Keratinocyte (primary cell): ENCODE results near the gene DIAPH1. TPM values are rescaled to one million over a fixed set of nuclear protein-coding genes. Genes with fewer than 3 reads are reported as not detected.

Experiments
- DNase-seq: peaks from one replicate; pipeline ENCODE4 v3.0.0-alpha.2; 2011; ENCODE audit warnings: low read depth, missing footprints, low spot score
- FAIRE-seq: peaks from 2 replicates; lab custom pipeline; 2011; peaks lifted over from hg19 to GRCh38; lab: Jason Lieb, UNC
- H2AFZ ChIP-seq: 2 replicates; pipeline ENCODE4 v1.6.0; 2012; ENCODE audit warnings: low read length, control low read depth, inconsistent platforms; ENCODE audit not compliant: control insufficient read depth
- H3K27ac ChIP-seq: 2 replicates; pipeline ENCODE4 v1.5.1; 2011; ENCODE audit warnings: low read length; ENCODE audit not compliant: control insufficient read depth, insufficient read depth
- H3K27me3 ChIP-seq: 3 replicates; pipeline ENCODE4 v1.6.0; 2011; ENCODE audit warnings: low read length; ENCODE audit not compliant: control insufficient read depth, insufficient read depth; ENCODE audit errors: extremely low read depth
- H3K36me3 ChIP-seq, 2 experiments: 2 replicates in 1 of 2; 3 replicates in 1 of 2; pipeline ENCODE4 v1.5.1; 2011; ENCODE audit warnings: low read length in 2 of 2, mild to moderate bottlenecking in 1 of 2; ENCODE audit not compliant: control insufficient read depth in 2 of 2, insufficient read depth in 2 of 2; ENCODE audit errors: extremely low read depth in 1 of 2
- H3K4me1 ChIP-seq: 3 replicates; pipeline ENCODE4 v1.5.1; 2011; ENCODE audit warnings: low read length; ENCODE audit not compliant: control insufficient read depth, insufficient read depth; ENCODE audit errors: extremely low read depth
- H3K4me2 ChIP-seq: 3 replicates; pipeline ENCODE4 v1.6.0; 2011; ENCODE audit warnings: low read depth, low read length; ENCODE audit not compliant: control insufficient read depth, insufficient read depth; ENCODE audit errors: extremely low read depth
- H3K4me3 ChIP-seq, 3 experiments: fragments of 200-600 bp in 1 of 3; sonication (generic) in 1 of 3; 2 replicates in 2 of 3; 3 replicates in 1 of 3; pipeline ENCODE4 v1.5.1; 2011 to 2016; ENCODE audit warnings: low read length in 3 of 3, mild to moderate bottlenecking in 3 of 3, control low read depth in 2 of 3, inconsistent platforms in 1 of 3, low read depth in 1 of 3, mixed read lengths in 1 of 3, mixed run types in 1 of 3, moderate library complexity in 1 of 3; ENCODE audit not compliant: control insufficient read depth in 2 of 3, insufficient read depth in 2 of 3; ENCODE audit errors: extremely low read depth in 1 of 3
- H3K79me2 ChIP-seq: 2 replicates; pipeline ENCODE4 v1.6.0; 2012; ENCODE audit warnings: low read length; ENCODE audit not compliant: control insufficient read depth, insufficient read depth
- H3K9ac ChIP-seq: 3 replicates; pipeline ENCODE4 v1.6.0; 2011; ENCODE audit warnings: low read length; ENCODE audit not compliant: control insufficient read depth, insufficient read depth; ENCODE audit errors: extremely low read depth
- H3K9me1 ChIP-seq: 3 replicates; pipeline ENCODE4 v1.6.0; 2011; ENCODE audit warnings: low read length; ENCODE audit not compliant: control insufficient read depth, insufficient read depth; ENCODE audit errors: extremely low read depth
- H3K9me3 ChIP-seq: 2 replicates; pipeline ENCODE4 v1.5.1; 2012; ENCODE audit warnings: low read depth, low read length; ENCODE audit not compliant: control insufficient read depth
- H4K20me1 ChIP-seq: 3 replicates; pipeline ENCODE4 v1.6.0; 2011; ENCODE audit warnings: low read length; ENCODE audit not compliant: control insufficient read depth, insufficient read depth; ENCODE audit errors: extremely low read depth
- EZH2 ChIP-seq: IDR thresholded peaks from one replicate; pipeline ENCODE4 v1.6.1; 2012; ENCODE audit warnings: inconsistent platforms, mild to moderate bottlenecking, low read length, moderate library complexity
- dilution Hi-C: fragments of 300-500 bp; cut with MboI; formaldehyde crosslinking; loops from one replicate; pipeline ENCODE4 v1.7.0; 2020; ENCODE audit warnings: low sequenced_read_pairs; ENCODE audit not compliant: extremely low pct_ligation_motif_present
- polyA plus RNA-seq, 5 experiments: library from polyadenylated mRNA; depleted of rRNA in 3 of 5; stranded (reverse) in 3 of 5; stranded (forward) in 1 of 5; unstranded in 1 of 5; fragments of >200 nt; gene quantifications; 1 replicate in 1 of 5; 2 replicates in 3 of 5; 3 replicates in 1 of 5; pipeline versions ENCODE4 v1.2.1 to v1.2.3, GENCODE V29; 2011 to 2012; ENCODE audit warnings: missing spikeins in 2 of 5, low read depth in 1 of 5, low replicate concordance in 1 of 5
- TF ChIP-seq, protein P1 (sequence below), 3 experiments: IDR thresholded peaks in 1 of 3; conservative IDR thresholded peaks in 1 of 3; optimal IDR thresholded peaks in 1 of 3; 2 replicates in 2 of 3; 3 replicates in 1 of 3; pipeline versions ENCODE3 to v1.5.1; 2011; ENCODE audit warnings: low read length in 3 of 3, mild to moderate bottlenecking in 3 of 3, moderate library complexity in 2 of 3, control low read depth in 1 of 3, inconsistent platforms in 1 of 3; ENCODE audit not compliant: insufficient read depth in 2 of 3; ENCODE audit errors: extremely low read depth in 1 of 3

The DIAPH1 gene
- polyA plus RNA-seq, 1 donor (not counting 4 experiments of a cell fraction or from before 2014, with no cell fraction given) = 72.0 TPM

DNA sequence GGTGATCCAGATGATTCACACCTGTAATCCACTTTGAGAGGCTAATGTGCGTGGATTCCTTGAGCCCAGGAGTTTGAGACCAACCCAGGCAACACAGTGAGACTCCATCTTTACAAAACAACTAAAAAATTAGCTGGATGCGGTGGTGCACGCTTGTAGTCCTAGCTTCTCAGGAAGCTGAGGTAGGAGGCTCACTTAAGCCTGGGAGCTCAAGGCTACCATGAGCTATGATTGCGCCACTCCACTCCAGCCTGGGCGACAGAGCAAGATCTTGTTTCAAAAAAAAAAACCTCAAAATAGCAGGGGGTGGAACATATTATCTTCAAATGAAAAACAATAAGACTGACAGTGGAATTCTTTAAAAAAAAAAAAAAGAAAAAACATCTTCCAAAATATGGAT, 70.9 kb downstream of the DIAPH1 start:
- no peak overlapping the region for H3K4me2 ChIP-seq
- TF ChIP-seq, protein P1, sequence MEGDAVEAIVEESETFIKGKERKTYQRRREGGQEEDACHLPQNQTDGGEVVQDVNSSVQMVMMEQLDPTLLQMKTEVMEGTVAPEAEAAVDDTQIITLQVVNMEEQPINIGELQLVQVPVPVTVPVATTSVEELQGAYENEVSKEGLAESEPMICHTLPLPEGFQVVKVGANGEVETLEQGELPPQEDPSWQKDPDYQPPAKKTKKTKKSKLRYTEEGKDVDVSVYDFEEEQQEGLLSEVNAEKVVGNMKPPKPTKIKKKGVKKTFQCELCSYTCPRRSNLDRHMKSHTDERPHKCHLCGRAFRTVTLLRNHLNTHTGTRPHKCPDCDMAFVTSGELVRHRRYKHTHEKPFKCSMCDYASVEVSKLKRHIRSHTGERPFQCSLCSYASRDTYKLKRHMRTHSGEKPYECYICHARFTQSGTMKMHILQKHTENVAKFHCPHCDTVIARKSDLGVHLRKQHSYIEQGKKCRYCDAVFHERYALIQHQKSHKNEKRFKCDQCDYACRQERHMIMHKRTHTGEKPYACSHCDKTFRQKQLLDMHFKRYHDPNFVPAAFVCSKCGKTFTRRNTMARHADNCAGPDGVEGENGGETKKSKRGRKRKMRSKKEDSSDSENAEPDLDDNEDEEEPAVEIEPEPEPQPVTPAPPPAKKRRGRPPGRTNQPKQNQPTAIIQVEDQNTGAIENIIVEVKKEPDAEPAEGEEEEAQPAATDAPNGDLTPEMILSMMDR (optimal IDR thresholded peaks at IDR 0.05 in 1 of 3, IDR thresholded peaks at IDR 0.05 in 1 of 3, conservative IDR thresholded peaks at IDR 0.05 in 1 of 3; ENCODE audit: extremely low read depth in 1 of 3, insufficient read depth in 2 of 3, low read length in 3 of 3) = no peak
- TF ChIP-seq EZH2 = no peak
- peaks cover 23% of the 10 kb centered on the region for H3K79me2 ChIP-seq
- H3K27ac ChIP-seq = no peak overlapping the region
- DNase-seq (no peak), FAIRE-seq (no peak)
- H3K9me3 ChIP-seq = peaks cover 6% of the 10 kb centered on the region
- H3K4me1 ChIP-seq = peaks cover 4% of the 10 kb centered on the region
- H4K20me1 ChIP-seq = no peaks in the 10 kb centered on the region
- no peaks in the 10 kb centered on the region for H3K27me3 ChIP-seq
- no peak overlapping the region for H3K9ac ChIP-seq
- H3K36me3 ChIP-seq = peaks cover 4 to 23% of the 10 kb centered on the region in 2 experiments
- dilution Hi-C loops = no loop called here
- no peak overlapping the region for H2AFZ ChIP-seq
- no peak overlapping the region for H3K4me3 ChIP-seq
- no peaks in the 10 kb centered on the region for H3K9me1 ChIP-seq

DNA sequence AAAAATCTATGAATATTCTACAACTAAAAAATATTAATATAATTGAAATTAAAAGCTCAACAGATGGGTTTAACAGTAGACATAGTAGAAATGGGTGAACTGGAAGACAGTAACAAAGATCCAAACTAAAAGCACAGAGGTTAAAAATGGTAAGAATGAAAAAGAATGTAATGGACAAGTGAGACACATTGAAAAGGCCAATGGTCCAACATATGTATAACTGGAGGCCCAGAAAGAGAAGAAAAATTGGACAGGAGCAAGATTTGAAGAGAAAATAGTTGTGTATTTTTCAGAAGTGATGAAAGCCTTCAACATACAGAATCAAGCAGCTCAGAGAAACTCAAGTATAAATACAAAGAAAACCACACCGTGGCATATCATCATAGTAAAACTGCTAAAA, 71.3 kb downstream of the DIAPH1 start:
- Histone ChIP-seq H3K9me1 (no peaks in the 10 kb centered on the region), H3K4me3 (no peak overlapping the region), H3K27ac (no peak overlapping the region), H3K79me2 (peaks cover 19% of the 10 kb centered on the region), H2AFZ (no peak overlapping the region), H3K4me1 (peaks cover 5% of the 10 kb centered on the region), H4K20me1 (no peaks in the 10 kb centered on the region), H3K36me3 (peaks cover 4 to 23% of the 10 kb centered on the region in 2 experiments), H3K27me3 (no peaks in the 10 kb centered on the region), H3K4me2 (no peak overlapping the region), H3K9ac (no peak overlapping the region), H3K9me3 (peaks cover 6% of the 10 kb centered on the region)
- FAIRE-seq = no peak
- TF ChIP-seq, protein P1 (optimal IDR thresholded peaks at IDR 0.05 in 1 of 3, IDR thresholded peaks at IDR 0.05 in 1 of 3, conservative IDR thresholded peaks at IDR 0.05 in 1 of 3; ENCODE audit: extremely low read depth in 1 of 3, insufficient read depth in 2 of 3, low read length in 3 of 3) = no peak
- TF ChIP-seq EZH2 = no peak
- no peak for DNase-seq
- dilution Hi-C loops = no loop called here
